Measurements from ENCODE around the gene BMPR1B.
A peak's percentile ranks its signal among the peaks of the same experiment; 100 is the strongest.
"Not testable (repeated sequence)": the region's sequence is repeated elsewhere in the genome, so short reads cannot be mapped to it uniquely, and the experiment has no call there.

BMPR1B gene

GRCh38 chr4:95051702-95052020 lies 293.9 kb downstream of the BMPR1B start:
- no peak overlapping the region for H3K4me3 ChIP-seq (replicated peaks; ENCODE audit: low read depth, low read length)
- TF ChIP-seq, protein P1, sequence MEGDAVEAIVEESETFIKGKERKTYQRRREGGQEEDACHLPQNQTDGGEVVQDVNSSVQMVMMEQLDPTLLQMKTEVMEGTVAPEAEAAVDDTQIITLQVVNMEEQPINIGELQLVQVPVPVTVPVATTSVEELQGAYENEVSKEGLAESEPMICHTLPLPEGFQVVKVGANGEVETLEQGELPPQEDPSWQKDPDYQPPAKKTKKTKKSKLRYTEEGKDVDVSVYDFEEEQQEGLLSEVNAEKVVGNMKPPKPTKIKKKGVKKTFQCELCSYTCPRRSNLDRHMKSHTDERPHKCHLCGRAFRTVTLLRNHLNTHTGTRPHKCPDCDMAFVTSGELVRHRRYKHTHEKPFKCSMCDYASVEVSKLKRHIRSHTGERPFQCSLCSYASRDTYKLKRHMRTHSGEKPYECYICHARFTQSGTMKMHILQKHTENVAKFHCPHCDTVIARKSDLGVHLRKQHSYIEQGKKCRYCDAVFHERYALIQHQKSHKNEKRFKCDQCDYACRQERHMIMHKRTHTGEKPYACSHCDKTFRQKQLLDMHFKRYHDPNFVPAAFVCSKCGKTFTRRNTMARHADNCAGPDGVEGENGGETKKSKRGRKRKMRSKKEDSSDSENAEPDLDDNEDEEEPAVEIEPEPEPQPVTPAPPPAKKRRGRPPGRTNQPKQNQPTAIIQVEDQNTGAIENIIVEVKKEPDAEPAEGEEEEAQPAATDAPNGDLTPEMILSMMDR (IDR thresholded peaks at IDR 0.05; ENCODE audit: low read length, missing control alignments), result no peak
- no peak for DNase-seq (ENCODE audit: low read depth)

DNA sequence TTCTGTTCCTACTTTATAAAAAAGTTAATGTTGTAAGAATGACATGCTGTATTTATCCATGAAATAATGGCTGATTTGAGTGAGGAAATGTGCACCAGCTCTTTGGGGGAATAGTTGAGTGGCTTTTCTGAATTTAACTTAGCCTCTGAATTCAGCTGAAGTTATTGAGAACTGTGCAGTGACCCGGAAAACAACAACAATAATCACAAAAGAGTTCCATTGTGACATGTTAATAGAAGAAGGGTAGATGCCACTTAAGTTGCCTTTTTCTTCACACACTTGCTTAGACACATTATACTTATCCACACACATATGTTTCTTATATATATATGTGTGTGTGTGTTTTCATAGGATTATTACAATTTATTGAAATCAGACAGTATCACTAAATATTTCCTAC lies 301.2 kb downstream of the BMPR1B start:
- no peak overlapping the region for H3K4me3 ChIP-seq (replicated peaks; ENCODE audit: low read depth, low read length)
- DNase-seq (ENCODE audit: low read depth), result no peak
- TF ChIP-seq, protein P1 (IDR thresholded peaks at IDR 0.05; ENCODE audit: low read length, missing control alignments), result no peak

- H3K4me3 ChIP-seq (replicated peaks; ENCODE audit: low read depth, low read length), result no peak overlapping the region
- TF ChIP-seq, protein P1 (IDR thresholded peaks at IDR 0.05; ENCODE audit: low read length, missing control alignments), result no peak
- peak; percentile 29 for DNase-seq (ENCODE audit: low read depth)
These were observed 301.9 kb downstream of the BMPR1B start for GRCh38 chr4:95059663-95060062.

- DNase-seq (ENCODE audit: low read depth), result peak; percentile 63
- TF ChIP-seq, protein P1 (IDR thresholded peaks at IDR 0.05; ENCODE audit: low read length, missing control alignments), result no peak
- H3K4me3 ChIP-seq (replicated peaks; ENCODE audit: low read depth, low read length), result no peak overlapping the region
These were observed 303.5 kb downstream of the BMPR1B start for GRCh38 chr4:95061220-95061619.

GRCh38 chr4:95061801-95062200 lies 304.0 kb downstream of the BMPR1B start:
- DNase-seq (ENCODE audit: low read depth), result not testable (repeated sequence)

DNA sequence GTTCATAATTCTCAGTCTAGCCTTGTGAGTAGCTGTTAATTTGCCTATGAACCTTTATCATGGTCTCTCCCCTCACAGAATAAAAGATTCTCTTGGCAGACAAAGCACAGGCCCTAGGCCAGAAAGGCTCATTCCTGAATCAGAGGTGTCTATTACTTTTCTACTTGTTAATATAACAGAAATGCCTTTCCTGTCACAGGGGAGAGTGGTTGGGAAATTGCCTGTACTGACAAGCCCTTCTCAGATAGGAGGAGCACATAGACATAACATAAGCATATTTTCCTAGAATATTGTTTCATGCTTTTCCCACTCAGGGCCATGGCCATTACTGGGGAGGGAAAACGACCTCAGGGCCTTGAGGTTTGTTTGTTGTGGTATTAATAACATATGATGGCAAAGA lies 308.3 kb downstream of the BMPR1B start:
- H3K4me3 ChIP-seq (replicated peaks; ENCODE audit: low read depth, low read length), result no peak overlapping the region
- no peak for DNase-seq (ENCODE audit: low read depth)
- TF ChIP-seq, protein P1 (IDR thresholded peaks at IDR 0.05; ENCODE audit: low read length, missing control alignments), result no peak

More at GRCh38 chr4:95061801-95062200, 304.0 kb downstream of the BMPR1B start:
- H3K4me3 ChIP-seq (replicated peaks; ENCODE audit: low read depth, low read length), result not testable (repeated sequence)

DNA sequence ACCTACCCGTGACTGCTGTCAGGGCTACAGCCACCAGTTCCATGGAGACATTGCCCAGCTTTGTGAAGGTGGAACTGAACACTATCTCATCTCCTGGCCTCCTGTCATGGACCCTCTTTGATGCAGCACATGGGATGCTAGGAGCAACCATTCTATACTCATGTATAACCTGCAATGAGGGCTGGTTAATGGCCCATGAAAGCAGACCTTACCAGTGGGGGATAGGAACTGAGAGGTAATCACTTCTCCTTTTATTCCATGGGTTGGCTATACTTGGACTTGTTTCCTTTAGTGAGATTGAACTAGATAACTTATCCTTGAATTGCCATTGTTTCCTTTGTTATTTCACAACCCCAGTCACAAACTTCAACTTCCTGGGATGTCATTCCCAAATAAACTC lies 310.6 kb downstream of the BMPR1B start:
- TF ChIP-seq, protein P1 (IDR thresholded peaks at IDR 0.05; ENCODE audit: low read length, missing control alignments), result no peak
- DNase-seq (ENCODE audit: low read depth), result peak; percentile 33
- no peak overlapping the region for H3K4me3 ChIP-seq (replicated peaks; ENCODE audit: low read depth, low read length)
